KMS-11 (cell line): ENCODE data around the gene ARL8B.

Experiments used
- H2AFZ ChIP-seq: fragments of 200-600 bp; sonication (generic); 2 replicates; pipeline ENCODE4 v1.6.1; 2016; ENCODE audit warnings: antibody characterized with exemption, mixed run types, low read depth
- H3K27ac ChIP-seq: fragments of 200-600 bp; sonication (generic); 2 replicates; pipeline ENCODE4 v1.6.1; 2016; ENCODE audit warnings: mild to moderate bottlenecking, mixed run types
- H3K27me3 ChIP-seq: fragments of 200-600 bp; sonication (generic); 2 replicates; pipeline ENCODE4 v1.6.1; 2017; ENCODE audit warnings: mild to moderate bottlenecking, low read depth, mixed run types, moderate library complexity; ENCODE audit not compliant: insufficient read depth
- H3K36me3 ChIP-seq: fragments of 200-600 bp; sonication (generic); 2 replicates; pipeline ENCODE4 v1.6.1; 2017; ENCODE audit warnings: mild to moderate bottlenecking, mixed run types; ENCODE audit not compliant: insufficient read depth
- H3K4me1 ChIP-seq: fragments of 200-600 bp; sonication (generic); 2 replicates; pipeline ENCODE4 v1.6.1; 2016; ENCODE audit warnings: mild to moderate bottlenecking, low read depth, mixed run types; ENCODE audit not compliant: poor library complexity, severe bottlenecking
- H3K4me2 ChIP-seq: fragments of 200-600 bp; sonication (generic); 2 replicates; pipeline ENCODE4 v1.7.0; 2016; ENCODE audit warnings: mild to moderate bottlenecking, mixed run types
- H3K4me3 ChIP-seq: fragments of 200-600 bp; sonication (generic); IDR thresholded peaks from 2 replicates; pipeline ENCODE4 v1.6.1; 2017; ENCODE audit warnings: low read depth, low read length, mixed read lengths; ENCODE audit not compliant: insufficient read depth
- H3K79me2 ChIP-seq: fragments of 200-600 bp; sonication (generic); 2 replicates; pipeline ENCODE4 v1.6.1; 2016; ENCODE audit warnings: low read depth, mixed run types; ENCODE audit not compliant: insufficient read depth
- H3K9ac ChIP-seq: fragments of 200-600 bp; sonication (generic); 2 replicates; pipeline ENCODE4 v1.6.1; 2016; ENCODE audit warnings: mild to moderate bottlenecking, mixed run types
- H4K20me1 ChIP-seq: fragments of 200-600 bp; sonication (generic); 2 replicates; pipeline ENCODE4 v1.6.1; 2016; ENCODE audit warnings: mild to moderate bottlenecking, mixed run types; ENCODE audit not compliant: insufficient read depth
- TF ChIP-seq, protein P1 (sequence below): fragments of 200-600 bp; sonication (generic); conservative IDR thresholded peaks from 2 replicates; pipeline ENCODE4 v1.6.1; 2017; ENCODE audit warnings: low read depth, mild to moderate bottlenecking, antibody characterized with exemption, low read length, moderate library complexity, mixed read lengths

The ARL8B gene

DNA sequence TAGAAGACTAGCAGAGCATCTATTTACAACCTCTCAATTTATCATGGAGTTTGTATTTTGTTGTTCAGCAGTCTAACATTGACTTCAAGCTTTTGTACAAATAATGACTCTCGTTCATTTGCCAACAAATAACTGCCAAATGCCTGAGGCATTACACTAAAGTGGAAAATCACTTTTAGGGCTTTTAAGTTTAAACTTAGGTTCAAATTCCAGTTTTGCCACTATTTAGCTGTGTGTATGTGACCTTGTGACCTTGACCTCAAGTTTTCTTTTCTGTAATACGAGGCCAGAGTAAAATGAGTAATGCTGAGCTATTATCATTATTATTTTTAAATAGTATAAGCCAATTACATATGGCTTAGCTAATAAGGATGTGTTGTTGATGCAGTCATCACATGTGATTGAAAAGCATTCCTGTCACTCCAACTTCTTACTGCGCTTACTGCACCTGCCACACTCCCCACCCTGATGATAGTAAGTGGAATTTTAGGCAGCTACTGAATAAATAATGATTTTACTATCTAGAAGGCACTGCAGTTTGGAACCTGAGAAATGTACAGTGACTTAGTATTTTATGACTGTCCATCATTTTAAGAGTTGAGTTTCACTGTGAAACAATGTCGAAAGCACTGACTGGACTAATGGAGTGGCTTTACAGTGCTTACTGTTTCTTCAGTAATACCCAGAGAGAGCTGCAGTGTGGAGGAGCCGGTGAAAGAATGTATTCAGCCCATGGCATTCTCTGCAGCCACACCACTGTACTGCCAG, 16.3 kb downstream of the ARL8B start:
- no peaks in the 10 kb centered on the region for H3K27me3 ChIP-seq
- no peak overlapping the region for H3K9ac ChIP-seq
- H3K27ac ChIP-seq = no peak overlapping the region
- no peaks in the 10 kb centered on the region for H3K36me3 ChIP-seq
- H2AFZ ChIP-seq = no peak overlapping the region
- H3K4me3 ChIP-seq = no peak overlapping the region
- H3K4me2 ChIP-seq = no peak overlapping the region
- H3K79me2 ChIP-seq = peaks cover 37% of the 10 kb centered on the region; the same call in 1 of the 2 replicates
- TF ChIP-seq, protein P1, sequence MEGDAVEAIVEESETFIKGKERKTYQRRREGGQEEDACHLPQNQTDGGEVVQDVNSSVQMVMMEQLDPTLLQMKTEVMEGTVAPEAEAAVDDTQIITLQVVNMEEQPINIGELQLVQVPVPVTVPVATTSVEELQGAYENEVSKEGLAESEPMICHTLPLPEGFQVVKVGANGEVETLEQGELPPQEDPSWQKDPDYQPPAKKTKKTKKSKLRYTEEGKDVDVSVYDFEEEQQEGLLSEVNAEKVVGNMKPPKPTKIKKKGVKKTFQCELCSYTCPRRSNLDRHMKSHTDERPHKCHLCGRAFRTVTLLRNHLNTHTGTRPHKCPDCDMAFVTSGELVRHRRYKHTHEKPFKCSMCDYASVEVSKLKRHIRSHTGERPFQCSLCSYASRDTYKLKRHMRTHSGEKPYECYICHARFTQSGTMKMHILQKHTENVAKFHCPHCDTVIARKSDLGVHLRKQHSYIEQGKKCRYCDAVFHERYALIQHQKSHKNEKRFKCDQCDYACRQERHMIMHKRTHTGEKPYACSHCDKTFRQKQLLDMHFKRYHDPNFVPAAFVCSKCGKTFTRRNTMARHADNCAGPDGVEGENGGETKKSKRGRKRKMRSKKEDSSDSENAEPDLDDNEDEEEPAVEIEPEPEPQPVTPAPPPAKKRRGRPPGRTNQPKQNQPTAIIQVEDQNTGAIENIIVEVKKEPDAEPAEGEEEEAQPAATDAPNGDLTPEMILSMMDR = no peak
- H4K20me1 ChIP-seq = no peaks in the 10 kb centered on the region
- no peaks in the 10 kb centered on the region for H3K4me1 ChIP-seq

DNA sequence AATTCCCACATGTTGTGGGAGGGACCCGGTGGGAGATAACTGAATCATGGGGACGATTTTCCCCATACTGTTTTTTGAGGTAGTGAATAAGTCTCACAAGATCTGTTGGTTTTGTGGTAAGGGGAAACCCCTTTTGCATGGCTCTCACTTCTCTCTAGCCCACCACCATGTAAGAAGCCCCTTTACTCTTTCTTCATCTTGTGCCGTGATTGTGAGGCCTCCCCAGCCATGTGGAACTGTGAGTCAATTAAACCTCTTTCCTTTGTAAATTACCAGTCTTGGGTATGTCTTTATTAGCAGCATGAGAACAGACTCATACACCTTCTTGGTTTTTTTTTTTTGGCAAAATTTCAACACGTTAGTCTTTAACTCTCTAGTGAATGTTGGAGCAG, 18.1 kb downstream of the ARL8B start:
- Histone ChIP-seq H3K36me3 (no peaks in the 10 kb centered on the region), H3K4me2 (no peak overlapping the region), H3K4me3 (no peak overlapping the region), H3K27me3 (no peaks in the 10 kb centered on the region), H3K9ac (no peak overlapping the region), H3K79me2 (peaks cover 23% of the 10 kb centered on the region; the same call in 1 of the 2 replicates), H3K27ac (no peak overlapping the region), H4K20me1 (no peaks in the 10 kb centered on the region), H3K4me1 (no peaks in the 10 kb centered on the region), H2AFZ (no peak overlapping the region)
- TF ChIP-seq, protein P1 = no peak

DNA sequence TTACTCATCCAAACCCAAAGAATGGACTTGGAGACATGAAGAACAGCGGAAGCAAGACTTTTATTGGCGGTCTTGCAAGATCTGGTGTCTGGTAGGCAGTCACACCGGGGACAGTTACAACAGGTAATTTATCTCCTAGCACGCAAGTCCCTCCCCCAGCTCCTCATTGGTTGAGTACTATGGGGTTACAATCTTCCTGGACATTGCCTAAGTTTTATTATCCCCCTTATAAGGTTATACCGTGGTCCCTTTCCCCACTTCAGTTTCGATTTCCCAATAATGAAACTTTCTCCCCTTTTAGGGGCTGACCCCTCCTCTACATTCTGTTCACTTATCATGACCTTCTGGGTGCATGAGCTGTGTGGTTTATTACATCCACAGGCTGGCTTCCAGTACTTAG, 18.7 kb downstream of the ARL8B start:
- peaks cover 23% of the 10 kb centered on the region; the same call in 1 of the 2 replicates for H3K79me2 ChIP-seq
- H3K27me3 ChIP-seq = no peaks in the 10 kb centered on the region
- TF ChIP-seq, protein P1 = no peak
- H4K20me1 ChIP-seq = no peaks in the 10 kb centered on the region
- H3K36me3 ChIP-seq = no peaks in the 10 kb centered on the region
- H3K4me1 ChIP-seq = no peaks in the 10 kb centered on the region
- H3K4me3 ChIP-seq = no peak overlapping the region
- H3K9ac ChIP-seq = no peak overlapping the region
- H2AFZ ChIP-seq = no peak overlapping the region
- H3K4me2 ChIP-seq = no peak overlapping the region
- H3K27ac ChIP-seq = no peak overlapping the region

DNA sequence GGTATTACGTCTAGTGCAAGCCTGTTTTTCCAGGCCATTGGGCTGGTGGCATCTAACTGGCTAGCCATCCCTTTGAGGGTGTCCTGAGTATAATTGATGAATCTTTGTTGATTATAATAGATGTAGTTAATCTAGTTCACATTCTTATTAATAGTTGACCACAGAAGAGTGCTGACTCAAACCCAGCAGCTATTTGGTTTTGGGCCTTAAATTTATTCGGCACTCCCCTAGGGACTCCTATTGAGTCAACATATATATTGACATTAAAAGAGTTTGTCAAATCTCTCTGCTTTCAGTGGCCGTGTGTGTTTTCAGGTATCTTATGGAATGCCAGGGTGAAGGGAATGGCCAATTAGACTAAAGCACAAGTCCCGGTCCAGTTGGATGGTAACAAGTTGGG, 19.7 kb downstream of the ARL8B start:
- no peaks in the 10 kb centered on the region for H3K36me3 ChIP-seq
- H3K79me2 ChIP-seq = peaks cover 19% of the 10 kb centered on the region; the same call in 1 of the 2 replicates
- H3K27ac ChIP-seq = no peak overlapping the region
- H3K4me3 ChIP-seq = no peak overlapping the region
- H3K4me2 ChIP-seq = no peak overlapping the region
- H3K27me3 ChIP-seq = no peaks in the 10 kb centered on the region
- H4K20me1 ChIP-seq = no peaks in the 10 kb centered on the region
- H3K9ac ChIP-seq = no peak overlapping the region
- no peaks in the 10 kb centered on the region for H3K4me1 ChIP-seq
- TF ChIP-seq, protein P1 = no peak
- H2AFZ ChIP-seq = no peak overlapping the region
